ENCODE results near the gene GCGR. TPM values are rescaled to one million over a fixed set of nuclear protein-coding genes. Genes with fewer than 3 reads are reported as not detected.

The GCGR gene
- polyA plus RNA-seq = not detected in 2 replicates
- not detected in 2 replicates for polyA minus RNA-seq

- no peak within 1 kb of the TSS for H3K27ac ChIP-seq (ENCODE audit: low read length)
- no peak for TF ChIP-seq SMC3 (conservative IDR thresholded peaks at IDR 0.05; ENCODE audit: poor library complexity)
- TF ChIP-seq, protein P1, sequence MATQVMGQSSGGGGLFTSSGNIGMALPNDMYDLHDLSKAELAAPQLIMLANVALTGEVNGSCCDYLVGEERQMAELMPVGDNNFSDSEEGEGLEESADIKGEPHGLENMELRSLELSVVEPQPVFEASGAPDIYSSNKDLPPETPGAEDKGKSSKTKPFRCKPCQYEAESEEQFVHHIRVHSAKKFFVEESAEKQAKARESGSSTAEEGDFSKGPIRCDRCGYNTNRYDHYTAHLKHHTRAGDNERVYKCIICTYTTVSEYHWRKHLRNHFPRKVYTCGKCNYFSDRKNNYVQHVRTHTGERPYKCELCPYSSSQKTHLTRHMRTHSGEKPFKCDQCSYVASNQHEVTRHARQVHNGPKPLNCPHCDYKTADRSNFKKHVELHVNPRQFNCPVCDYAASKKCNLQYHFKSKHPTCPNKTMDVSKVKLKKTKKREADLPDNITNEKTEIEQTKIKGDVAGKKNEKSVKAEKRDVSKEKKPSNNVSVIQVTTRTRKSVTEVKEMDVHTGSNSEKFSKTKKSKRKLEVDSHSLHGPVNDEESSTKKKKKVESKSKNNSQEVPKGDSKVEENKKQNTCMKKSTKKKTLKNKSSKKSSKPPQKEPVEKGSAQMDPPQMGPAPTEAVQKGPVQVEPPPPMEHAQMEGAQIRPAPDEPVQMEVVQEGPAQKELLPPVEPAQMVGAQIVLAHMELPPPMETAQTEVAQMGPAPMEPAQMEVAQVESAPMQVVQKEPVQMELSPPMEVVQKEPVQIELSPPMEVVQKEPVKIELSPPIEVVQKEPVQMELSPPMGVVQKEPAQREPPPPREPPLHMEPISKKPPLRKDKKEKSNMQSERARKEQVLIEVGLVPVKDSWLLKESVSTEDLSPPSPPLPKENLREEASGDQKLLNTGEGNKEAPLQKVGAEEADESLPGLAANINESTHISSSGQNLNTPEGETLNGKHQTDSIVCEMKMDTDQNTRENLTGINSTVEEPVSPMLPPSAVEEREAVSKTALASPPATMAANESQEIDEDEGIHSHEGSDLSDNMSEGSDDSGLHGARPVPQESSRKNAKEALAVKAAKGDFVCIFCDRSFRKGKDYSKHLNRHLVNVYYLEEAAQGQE (IDR thresholded peaks at IDR 0.05; ENCODE audit: borderline replicate concordance) = no peak
- TF ChIP-seq EZH2 (IDR thresholded peaks at IDR 0.05; ENCODE audit: borderline replicate concordance, insufficient read depth, low read length, poor library complexity, severe bottlenecking) = peak; percentile 60
- TF ChIP-seq, protein P2, sequence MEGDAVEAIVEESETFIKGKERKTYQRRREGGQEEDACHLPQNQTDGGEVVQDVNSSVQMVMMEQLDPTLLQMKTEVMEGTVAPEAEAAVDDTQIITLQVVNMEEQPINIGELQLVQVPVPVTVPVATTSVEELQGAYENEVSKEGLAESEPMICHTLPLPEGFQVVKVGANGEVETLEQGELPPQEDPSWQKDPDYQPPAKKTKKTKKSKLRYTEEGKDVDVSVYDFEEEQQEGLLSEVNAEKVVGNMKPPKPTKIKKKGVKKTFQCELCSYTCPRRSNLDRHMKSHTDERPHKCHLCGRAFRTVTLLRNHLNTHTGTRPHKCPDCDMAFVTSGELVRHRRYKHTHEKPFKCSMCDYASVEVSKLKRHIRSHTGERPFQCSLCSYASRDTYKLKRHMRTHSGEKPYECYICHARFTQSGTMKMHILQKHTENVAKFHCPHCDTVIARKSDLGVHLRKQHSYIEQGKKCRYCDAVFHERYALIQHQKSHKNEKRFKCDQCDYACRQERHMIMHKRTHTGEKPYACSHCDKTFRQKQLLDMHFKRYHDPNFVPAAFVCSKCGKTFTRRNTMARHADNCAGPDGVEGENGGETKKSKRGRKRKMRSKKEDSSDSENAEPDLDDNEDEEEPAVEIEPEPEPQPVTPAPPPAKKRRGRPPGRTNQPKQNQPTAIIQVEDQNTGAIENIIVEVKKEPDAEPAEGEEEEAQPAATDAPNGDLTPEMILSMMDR (IDR thresholded peaks at IDR 0.05; ENCODE audit: poor library complexity, severe bottlenecking) = no peak
- H3K4me2 ChIP-seq (ENCODE audit: low read length) = no peak within 1 kb of the TSS
- H3K79me2 ChIP-seq (replicated peaks; ENCODE audit: insufficient read depth, low read length) = no peaks in the 10 kb centered on the region
- H4K20me1 ChIP-seq (ENCODE audit: insufficient read depth) = no peaks in the 10 kb centered on the region
- H2AFZ ChIP-seq (ENCODE audit: low read depth, low read length) = no peak within 1 kb of the TSS
- H3K36me3 ChIP-seq (ENCODE audit: insufficient read depth, low read length) = no peaks in the 10 kb centered on the region
- peak within 1 kb of the TSS; percentile 47 for H3K4me3 ChIP-seq (ENCODE audit: low read length)
- H3K9me2 ChIP-seq (ENCODE audit: insufficient read depth, low read length) = no peaks in the 10 kb centered on the region
- no peaks in the 10 kb centered on the region for H3F3A ChIP-seq (ENCODE audit: insufficient read depth, low read length, poor library complexity, severe bottlenecking)
- peaks cover 69% of the 10 kb centered on the region for H3K27me3 ChIP-seq (ENCODE audit: insufficient read depth, low read depth, low read length)
- H3K9me3 ChIP-seq (ENCODE audit: low read length) = peaks cover 6% of the 10 kb centered on the region
- H3K9ac ChIP-seq (ENCODE audit: low read length) = peak within 1 kb of the TSS; percentile 1
Measured at GRCh38 chr17:81803728-81804558, at the start of gene GCGR. GCGR (plus strand) TSS chr17:81804150; CDS start chr17:81809019, 4,869 bp downstream.

DNA sequence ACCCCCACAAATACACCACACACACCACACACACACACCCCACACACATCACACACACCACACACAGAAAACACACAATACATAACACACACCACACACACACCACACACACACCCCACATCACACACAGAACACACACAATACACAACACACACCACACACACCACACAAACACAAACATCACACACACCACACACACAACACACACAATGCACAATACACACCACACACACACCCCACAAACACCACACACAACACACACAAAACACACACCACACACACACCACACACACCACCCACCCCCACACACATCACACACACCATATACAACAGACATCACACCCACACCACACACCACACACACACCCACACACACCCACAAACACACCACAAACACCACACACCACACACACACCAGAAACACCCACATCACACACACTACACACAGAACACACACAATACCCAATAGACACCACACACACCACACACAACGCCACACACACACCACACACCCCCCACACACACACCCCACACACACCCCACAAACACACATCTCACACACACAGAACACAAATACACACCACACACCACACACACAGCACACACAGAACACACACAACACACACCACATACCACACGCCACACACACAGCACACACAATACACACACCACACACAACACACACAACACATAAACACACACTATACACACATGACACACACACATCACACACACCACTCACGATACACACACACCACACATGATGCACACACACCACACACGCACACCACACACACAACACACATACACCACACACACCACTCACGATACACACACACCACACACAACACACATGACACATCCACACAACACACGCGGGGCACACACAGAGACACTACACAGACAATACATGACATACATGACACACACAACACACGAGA is 11.0 kb upstream of the GCGR start:
- no peaks in the 10 kb centered on the region for H3K9me3 ChIP-seq (ENCODE audit: low read length)
- H2AFZ ChIP-seq (ENCODE audit: low read depth, low read length) = no peak overlapping the region
- H3K9me2 ChIP-seq (ENCODE audit: insufficient read depth, low read length) = no peaks in the 10 kb centered on the region

More for the DNA sequence above, 11.0 kb upstream of the GCGR start:
- Histone ChIP-seq H3K27ac (ENCODE audit: low read length) (no peak overlapping the region), H3K79me2 (replicated peaks; ENCODE audit: insufficient read depth, low read length) (no peaks in the 10 kb centered on the region), H3K4me2 (ENCODE audit: low read length) (no peak overlapping the region), H3K27me3 (ENCODE audit: insufficient read depth, low read depth, low read length) (no peaks in the 10 kb centered on the region), H3K36me3 (ENCODE audit: insufficient read depth, low read length) (no peaks in the 10 kb centered on the region), H4K20me1 (ENCODE audit: insufficient read depth) (no peaks in the 10 kb centered on the region), H3K9ac (ENCODE audit: low read length) (no peak overlapping the region), H3F3A (ENCODE audit: insufficient read depth, low read length, poor library complexity, severe bottlenecking) (no peaks in the 10 kb centered on the region), H3K4me3 (ENCODE audit: low read length) (no peak overlapping the region)
- TF ChIP-seq SMC3 (conservative IDR thresholded peaks at IDR 0.05; ENCODE audit: poor library complexity) (no peak), RAD21 (conservative IDR thresholded peaks at IDR 0.05) (no peak), TAF1 (IDR thresholded peaks at IDR 0.05; ENCODE audit: low read depth) (no peak), EP300 (conservative IDR thresholded peaks at IDR 0.05; ENCODE audit: poor library complexity, severe bottlenecking) (no peak), MXI1 (conservative IDR thresholded peaks at IDR 0.05; ENCODE audit: poor library complexity, severe bottlenecking) (no peak), POLR2AphosphoS5 (IDR thresholded peaks at IDR 0.05) (no peak), EZH2 (IDR thresholded peaks at IDR 0.05; ENCODE audit: borderline replicate concordance, insufficient read depth, low read length, poor library complexity, severe bottlenecking) (no peak)
- TF ChIP-seq, protein P1 (IDR thresholded peaks at IDR 0.05; ENCODE audit: borderline replicate concordance) = no peak
- TF ChIP-seq, protein P2 (IDR thresholded peaks at IDR 0.05; ENCODE audit: poor library complexity, severe bottlenecking) = no peak
